ENCODE measurements around the gene TMEM207. TPM values are rescaled to one million over a fixed set of nuclear protein-coding genes. Genes with fewer than 3 reads are reported as not detected.

The TMEM207 gene
- total RNA-seq, 1 experiment from 2014 or later, result not detected

GRCh38 chr3:190430906-190431305 is 18.8 kb downstream of the TMEM207 start (continued):
- TF ChIP-seq SRF (IDR thresholded peaks at IDR 0.05; ENCODE audit: low read depth) (no peak), ATF3 (IDR thresholded peaks at IDR 0.05) (no peak)

- RAD21 ChIA-PET (ENCODE audit: low non-redundant PET in 1 of 2, low total read pairs in 2 of 2, uncharacterized antibody in 2 of 2, unreplicated experiment in 2 of 2), result no interaction called here
- Histone ChIP-seq H3K4me1 (ENCODE audit: control insufficient read depth in 1 of 2, insufficient read depth in 2 of 2, low read length in 2 of 2) (peaks cover 0 to 5% of the 10 kb centered on the region in 2 experiments; a peak in 1 of 4 replicates), H3K4me3 (replicated peaks in 1 of 2; ENCODE audit: low read depth in 1 of 2, low read length in 2 of 2) (no peak overlapping the region), H4K20me1 (ENCODE audit: insufficient read depth) (no peaks in the 10 kb centered on the region), H2AFZ (ENCODE audit: low read depth, low read length, poor library complexity, severe bottlenecking) (no peak overlapping the region), H3K9me3 (ENCODE audit: control insufficient read depth in 1 of 2, insufficient read depth in 1 of 2, low read depth in 1 of 2, low read length in 2 of 2) (no peaks in the 10 kb centered on the region), H3K27ac (ENCODE audit: low read depth, low read length) (no peak overlapping the region), H3K36me3 (ENCODE audit: control insufficient read depth in 1 of 2, insufficient read depth in 2 of 2, low read length in 2 of 2) (no peaks in the 10 kb centered on the region), H3K27me3 (ENCODE audit: insufficient read depth, low read length) (no peaks in the 10 kb centered on the region), H3K4me2 (ENCODE audit: low read length) (no peak overlapping the region), H3K9me2 (ENCODE audit: insufficient read depth) (no peaks in the 10 kb centered on the region), H3K9ac (ENCODE audit: low read length) (no peak overlapping the region), H3K79me2 (ENCODE audit: insufficient read depth, low read length) (no peaks in the 10 kb centered on the region)
- ATAC-seq (no peak), DNase-seq (ENCODE audit: low read depth, low spot score) (no peak)
- POLR2A ChIA-PET, result no interaction called here
- BruUV-seq (replicated peaks), result no TSS peak
- intact Hi-C loops (cut with micrococcal nuclease), result no loop called here
- TF ChIP-seq POLR2A (IDR thresholded peaks at IDR 0.05; ENCODE audit: borderline replicate concordance, extremely low read depth, insufficient read depth, insufficient read length) (no peak), ATF3 (IDR thresholded peaks at IDR 0.05) (no peak), EZH2 (IDR thresholded peaks at IDR 0.05) (no peak), SP1 (IDR thresholded peaks at IDR 0.05; ENCODE audit: low read depth) (no peak), JUND (IDR thresholded peaks at IDR 0.05) (no peak), ZBTB33 (IDR thresholded peaks at IDR 0.05; ENCODE audit: extremely low read depth, insufficient replicate concordance, low read length) (no peak), TCF7L2 (IDR thresholded peaks at IDR 0.05; ENCODE audit: borderline replicate concordance, extremely low read depth, insufficient read depth, insufficient read length) (no peak)
- TF ChIP-seq, protein P1, sequence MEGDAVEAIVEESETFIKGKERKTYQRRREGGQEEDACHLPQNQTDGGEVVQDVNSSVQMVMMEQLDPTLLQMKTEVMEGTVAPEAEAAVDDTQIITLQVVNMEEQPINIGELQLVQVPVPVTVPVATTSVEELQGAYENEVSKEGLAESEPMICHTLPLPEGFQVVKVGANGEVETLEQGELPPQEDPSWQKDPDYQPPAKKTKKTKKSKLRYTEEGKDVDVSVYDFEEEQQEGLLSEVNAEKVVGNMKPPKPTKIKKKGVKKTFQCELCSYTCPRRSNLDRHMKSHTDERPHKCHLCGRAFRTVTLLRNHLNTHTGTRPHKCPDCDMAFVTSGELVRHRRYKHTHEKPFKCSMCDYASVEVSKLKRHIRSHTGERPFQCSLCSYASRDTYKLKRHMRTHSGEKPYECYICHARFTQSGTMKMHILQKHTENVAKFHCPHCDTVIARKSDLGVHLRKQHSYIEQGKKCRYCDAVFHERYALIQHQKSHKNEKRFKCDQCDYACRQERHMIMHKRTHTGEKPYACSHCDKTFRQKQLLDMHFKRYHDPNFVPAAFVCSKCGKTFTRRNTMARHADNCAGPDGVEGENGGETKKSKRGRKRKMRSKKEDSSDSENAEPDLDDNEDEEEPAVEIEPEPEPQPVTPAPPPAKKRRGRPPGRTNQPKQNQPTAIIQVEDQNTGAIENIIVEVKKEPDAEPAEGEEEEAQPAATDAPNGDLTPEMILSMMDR (IDR thresholded peaks at IDR 0.05 in 2 of 3, conservative IDR thresholded peaks at IDR 0.05 in 1 of 3; ENCODE audit: borderline replicate concordance in 1 of 3, insufficient read depth in 1 of 3, low read depth in 2 of 3, low read length in 2 of 3), result no peak
- CTCF ChIA-PET, result interaction anchor here (1.0 kb wide), 1 partner anchor 13 kb away, joined by 3 read pairs; no protein-coding TSS in a partner anchor
Observed at GRCh38 chr3:190429681-190430080, 20.0 kb downstream of the TMEM207 start.

All from HCT116 (cell line).